Thyroid gland (tissue), 4 donors: ENCODE results near the gene EPHA5.

Experiments
- CTCF ChIP-seq, 6 experiments: fragments of 200-600 bp in 3 of 6; fragments of 450-650 bp in 3 of 6; sonication (generic) in 3 of 6; IDR thresholded peaks; one replicate each; pipeline ENCODE4 v1.5.1; 2016 to 2019; ENCODE audit warnings: antibody characterized with exemption in 6 of 6, mild to moderate bottlenecking in 2 of 6, inconsistent platforms in 1 of 6, moderate library complexity in 1 of 6
- POLR2A ChIP-seq, 2 donors: fragments of 450-650 bp; IDR thresholded peaks; one replicate each; pipeline ENCODE4 v1.6.1; 2017; ENCODE audit warnings: antibody characterized with exemption in 2 of 2, mild to moderate bottlenecking in 2 of 2, moderate library complexity in 1 of 2

DNA sequence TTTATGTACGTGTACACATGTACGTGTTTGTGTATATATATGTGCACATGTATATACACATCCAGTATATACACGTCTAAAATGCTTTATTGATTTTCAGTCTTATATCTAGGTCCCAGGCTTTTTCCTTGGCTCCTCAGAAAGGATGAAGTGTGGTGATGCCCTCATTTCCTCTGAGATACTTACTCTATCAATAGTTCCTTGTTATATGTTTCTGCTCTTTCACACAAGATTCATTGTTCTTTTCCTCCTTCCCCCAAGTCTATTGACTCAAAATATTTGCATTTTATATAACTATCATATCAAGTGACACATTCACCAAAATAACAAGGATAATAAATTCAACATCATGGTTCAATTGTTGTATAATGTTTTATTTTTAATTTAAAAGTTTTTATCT is 359.2 kb downstream of the EPHA5 start:
- no peak for TF ChIP-seq POLR2A (IDR thresholded peaks at IDR 0.05)
- no peak for TF ChIP-seq CTCF (IDR thresholded peaks at IDR 0.05)
